HG03060 (cell line): ENCODE results near the gene NRXN2.

Source experiments
- ATAC-seq: cut with Tn5 transposase; IDR thresholded peaks from one replicate; pipeline ENCODE4 v1.9.1; 2021; ENCODE audit warnings: low read depth, moderate number of reproducible peaks; ENCODE audit not compliant: unreplicated experiment

NRXN2 gene

GRCh38 chr11:64638018-64638665 is 84.9 kb downstream of the NRXN2 start:
- ATAC-seq = peak; percentile 35

GRCh38 chr11:64637334-64638017 is 85.5 kb downstream of the NRXN2 start:
- no peak for ATAC-seq

- ATAC-seq = no peak
Measured at GRCh38 chr11:64633555-64634159, 89.3 kb downstream of the NRXN2 start.

- no peak for ATAC-seq
Measured at GRCh38 chr11:64632654-64633053, 90.3 kb downstream of the NRXN2 start.

- ATAC-seq = no peak
Measured at GRCh38 chr11:64632237-64632636, 90.8 kb downstream of the NRXN2 start.

- ATAC-seq = no peak
Measured at GRCh38 chr11:64631675-64632074, 91.3 kb downstream of the NRXN2 start.

- no peak for ATAC-seq
Measured at GRCh38 chr11:64629796-64630562, 93.0 kb downstream of the NRXN2 start.

DNA sequence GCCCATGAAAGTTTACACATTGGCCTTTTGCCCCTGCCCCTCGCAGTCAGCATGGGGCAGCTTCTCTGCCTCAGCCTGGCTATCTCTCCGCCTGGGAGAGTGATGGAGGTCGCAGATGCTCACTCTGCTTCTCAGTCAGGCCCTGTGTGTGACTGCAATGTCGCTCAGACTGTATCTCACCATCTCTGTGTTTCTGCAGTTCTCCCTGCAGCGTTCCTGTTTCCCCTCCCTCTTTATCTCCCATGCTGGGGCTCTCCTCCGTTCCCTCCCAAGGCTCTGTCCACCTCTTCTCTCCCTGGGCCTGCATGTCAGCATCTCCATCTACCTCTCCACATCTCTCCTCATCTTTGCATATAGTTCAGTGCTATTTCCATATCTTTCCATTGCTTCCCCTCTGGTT is 93.9 kb downstream of the NRXN2 start:
- no peak for ATAC-seq

DNA sequence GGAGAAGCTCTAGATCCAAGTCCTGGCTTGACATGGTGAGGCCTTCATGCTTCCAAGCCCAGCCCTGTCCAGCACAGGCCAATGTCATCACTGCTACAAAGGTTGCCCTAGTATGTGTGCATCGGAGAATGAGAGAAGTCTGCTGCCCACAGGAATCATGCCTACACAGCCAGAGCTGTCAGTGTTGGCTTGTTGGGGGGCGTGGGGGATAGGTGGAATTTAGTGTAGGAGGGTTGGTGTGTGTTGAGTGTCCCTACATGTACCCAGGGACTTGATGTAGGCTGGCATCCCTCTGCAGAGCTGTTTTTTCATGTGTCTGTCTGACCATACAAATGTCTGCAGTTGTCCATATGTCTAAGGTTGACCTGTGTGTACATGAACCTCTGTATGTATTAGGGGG is 94.4 kb downstream of the NRXN2 start:
- no peak for ATAC-seq

DNA sequence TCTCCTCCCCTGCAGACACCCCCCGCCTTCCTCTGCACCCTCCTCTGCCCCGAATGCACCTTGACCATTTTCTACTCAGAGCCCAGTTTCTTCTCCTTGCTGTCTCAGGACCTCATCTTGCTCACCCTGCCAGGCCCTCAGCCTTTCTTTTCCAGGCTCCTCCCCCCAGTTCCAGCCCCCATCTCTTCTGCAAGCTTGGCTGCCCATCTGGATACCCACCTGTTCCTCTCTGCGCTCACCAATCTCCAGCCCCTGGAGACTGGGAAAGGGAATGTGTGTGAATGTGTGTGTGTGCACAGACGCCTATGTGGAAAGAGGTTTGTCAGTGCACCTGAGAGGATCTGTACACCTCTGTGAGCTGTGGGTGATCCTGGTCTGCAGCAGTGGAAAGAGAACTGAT is 95.6 kb downstream of the NRXN2 start:
- ATAC-seq = no peak

DNA sequence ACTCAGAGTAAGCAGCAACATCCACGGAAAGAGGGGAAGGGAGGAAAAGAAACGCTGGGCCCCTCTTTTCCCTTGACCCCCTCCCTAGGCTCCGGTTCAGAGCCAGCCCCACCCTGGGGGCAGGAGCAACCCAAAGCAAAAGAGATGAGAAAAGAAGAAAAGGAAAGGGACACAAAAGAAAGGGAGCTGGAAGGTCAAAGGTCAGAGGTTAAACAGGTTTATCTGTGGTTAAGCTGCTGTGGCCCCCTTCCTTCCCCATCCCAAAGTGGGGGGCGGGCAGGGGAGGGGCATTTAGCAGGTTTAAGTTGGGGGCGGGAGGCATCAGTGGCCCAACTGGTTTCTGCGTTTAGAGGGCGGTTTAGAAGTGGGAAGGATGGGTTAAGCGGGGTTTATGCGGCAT is 96.4 kb downstream of the NRXN2 start:
- ATAC-seq = no peak

GRCh38 chr11:64624883-64625481 is 98.0 kb downstream of the NRXN2 start:
- no peak for ATAC-seq

DNA sequence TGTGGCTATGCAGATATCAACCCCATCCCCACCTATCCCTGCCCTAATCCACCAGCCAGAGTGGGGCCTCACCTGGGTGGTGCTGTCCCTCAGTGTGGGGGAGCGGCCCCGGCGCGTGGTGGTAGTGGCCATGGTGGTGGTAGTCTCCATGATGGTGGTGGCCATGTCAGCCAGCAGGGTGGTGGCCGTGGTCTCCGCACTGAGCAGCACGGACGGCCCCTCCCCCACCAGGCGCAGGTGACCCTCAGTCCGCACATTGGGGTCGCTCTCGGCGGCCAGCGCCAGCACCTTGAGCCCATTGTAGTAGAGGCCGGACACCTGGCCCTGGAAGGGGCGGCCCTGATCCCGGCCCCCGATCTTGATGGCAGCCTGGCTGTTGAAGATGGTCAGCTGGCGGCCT is 100.3 kb downstream of the NRXN2 start:
- ATAC-seq = no peak

DNA sequence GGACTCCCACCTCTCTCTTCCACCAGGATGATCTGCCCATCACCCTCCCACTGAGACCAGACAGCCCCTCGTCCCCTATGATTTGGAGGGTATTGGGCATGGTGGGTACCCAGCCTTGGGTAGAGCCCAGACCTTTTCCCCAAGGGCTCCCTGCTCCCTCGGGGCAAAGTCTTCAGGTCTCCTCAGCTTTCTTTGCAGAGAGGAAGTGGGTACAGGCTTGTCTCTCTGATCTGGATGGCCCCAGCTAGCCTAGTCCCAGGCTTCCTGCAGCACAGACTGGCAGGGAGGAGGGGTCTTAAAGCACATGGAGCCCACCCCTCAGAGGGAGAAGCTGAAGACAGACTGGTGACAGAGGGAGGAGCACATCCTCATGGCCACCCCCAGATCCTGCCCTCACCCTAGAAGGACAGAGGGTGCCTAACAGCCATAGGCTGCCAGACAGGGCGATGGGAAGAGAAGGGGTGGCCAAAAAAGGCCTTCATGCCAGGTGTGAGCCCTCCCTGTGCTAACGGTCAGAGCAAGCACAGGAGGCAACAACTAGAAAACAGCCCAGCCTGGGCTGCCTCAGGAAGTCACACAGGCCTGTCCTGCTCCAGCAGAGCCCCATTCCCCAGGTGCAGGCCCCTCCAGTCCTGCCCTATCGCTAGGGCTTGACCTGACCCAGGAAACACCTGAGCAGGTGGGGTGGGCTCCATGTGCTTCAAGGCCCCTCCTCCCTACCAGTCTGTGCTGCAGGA is 101.5 kb downstream of the NRXN2 start:
- no peak for ATAC-seq

- ATAC-seq = no peak
Measured at GRCh38 chr11:64620381-64620971, 102.5 kb downstream of the NRXN2 start.

DNA sequence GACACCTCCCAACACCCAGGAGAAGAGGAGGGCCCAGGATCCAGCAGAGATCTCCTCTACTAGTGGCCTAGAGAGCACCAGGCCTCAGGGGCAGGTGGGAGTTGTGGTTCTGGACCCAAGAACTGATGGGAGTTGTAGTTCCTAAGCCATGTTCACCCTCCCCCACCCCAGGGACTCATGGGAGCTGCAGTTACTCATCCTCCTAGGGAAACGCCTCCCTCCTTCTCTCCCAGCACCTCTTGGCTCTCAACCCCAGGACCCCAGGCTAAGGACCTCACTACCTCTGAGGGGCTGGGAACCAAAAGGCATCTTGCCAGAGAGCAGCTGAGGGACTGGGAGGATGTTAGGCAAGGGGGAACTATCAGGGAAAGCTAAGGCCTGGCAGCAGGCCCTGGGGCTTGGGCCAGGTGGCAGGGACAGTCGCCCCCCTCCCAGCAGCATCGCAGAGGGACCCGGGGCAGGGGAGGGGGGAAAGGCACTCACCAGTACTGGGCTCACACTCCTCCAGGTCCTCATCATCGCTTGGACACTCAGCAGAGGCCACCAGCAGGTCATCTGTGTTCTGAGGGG is 103.1 kb downstream of the NRXN2 start:
- ATAC-seq = no peak

GRCh38 chr11:64619196-64619595 is 103.8 kb downstream of the NRXN2 start:
- no peak for ATAC-seq

GRCh38 chr11:64616817-64617216 is 106.2 kb downstream of the NRXN2 start:
- ATAC-seq = no peak

DNA sequence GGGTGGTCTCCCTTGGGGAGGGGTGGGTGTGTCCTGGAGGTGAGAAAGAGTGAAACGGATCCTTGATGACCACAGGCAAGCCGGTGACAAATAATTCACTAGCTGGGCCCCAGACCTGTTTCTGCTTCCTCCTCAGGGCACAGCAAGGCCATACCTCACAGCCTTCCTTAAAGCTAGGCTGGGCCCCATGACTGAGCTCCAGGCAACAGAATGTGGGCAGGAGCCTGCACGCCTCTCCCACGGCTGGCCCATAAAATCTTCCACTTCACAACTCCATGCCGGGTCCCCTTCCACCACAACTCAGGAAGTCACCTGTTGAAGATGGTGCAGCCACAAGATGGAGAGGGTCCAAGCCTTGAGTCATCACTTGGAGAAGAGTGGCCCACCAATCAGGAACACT is 108.1 kb downstream of the NRXN2 start:
- ATAC-seq = no peak
